Breast epithelium (tissue), 4 donors: Measurements from ENCODE around the gene TPRA1. TPM values are rescaled to one million over a fixed set of nuclear protein-coding genes. Genes with fewer than 3 reads are reported as not detected.
A peak's percentile ranks its signal among the peaks of the same experiment; 100 is the strongest.

Source experiments
- DNase-seq, 2 donors: peaks; one replicate each; pipeline ENCODE4 v3.0.0-alpha.2; 2019; ENCODE audit warnings: low spot score in 2 of 2
- H3K27ac ChIP-seq, 2 donors: fragments of 200-600 bp; sonication (generic) in 1 of 2; one replicate each; pipeline ENCODE4 v1.5.1; 2016 to 2019; ENCODE audit warnings: mild to moderate bottlenecking in 1 of 2
- H3K27me3 ChIP-seq, 2 donors: fragments of 200-600 bp; sonication (generic) in 1 of 2; one replicate each; pipeline versions ENCODE4 v1.5.1 to v1.6.0; 2017 to 2019; ENCODE audit warnings: control low read depth in 1 of 2, mild to moderate bottlenecking in 1 of 2
- H3K36me3 ChIP-seq: fragments of 200-600 bp; one replicate; pipeline ENCODE4 v1.5.1; 2019
- H3K4me1 ChIP-seq, 2 donors: fragments of 200-600 bp; sonication (generic); one replicate each; pipeline ENCODE4 v1.5.1; 2016 to 2019; ENCODE audit warnings: control low read depth in 1 of 2
- H3K4me3 ChIP-seq, 3 donors: fragments of 200-600 bp; sonication (generic); 1 replicate in 2 of 3; 2 replicates in 1 of 3; pipeline ENCODE4 v1.5.1; 2016 to 2019; ENCODE audit warnings: mild to moderate bottlenecking in 3 of 3, moderate library complexity in 2 of 3
- H3K9me3 ChIP-seq, 2 donors: fragments of 200-600 bp; sonication (generic) in 1 of 2; one replicate each; pipeline ENCODE4 v1.5.1; 2016 to 2019; ENCODE audit warnings: control low read depth in 1 of 2
- POLR2A ChIP-seq: fragments of 450-650 bp; IDR thresholded peaks from one replicate; pipeline ENCODE4 v1.6.1; 2016; ENCODE audit warnings: antibody characterized with exemption, mild to moderate bottlenecking, moderate library complexity
- POLR2AphosphoS5 ChIP-seq, 3 donors: sonication (generic); formaldehyde crosslinking; IDR thresholded peaks; one replicate each; pipeline ENCODE4 v1.6.1; 2017; ENCODE audit warnings: antibody characterized with exemption in 3 of 3
- intact Hi-C: fragments of 100-400 bp; cut with DNase I; formaldehyde crosslinking; loops from one replicate; pipeline ENCODE4 v1.15.1; 2023; ENCODE audit warnings: low total_unique reads
- total RNA-seq, 3 donors: library from RNA; depleted of rRNA; stranded (reverse); fragments of >200 nt; gene quantifications; one replicate each; pipeline ENCODE4 v1.1.0, GENCODE V29; 2016
- TF ChIP-seq, protein P1 (sequence below), 3 donors: fragments of 450-650 bp; IDR thresholded peaks; one replicate each; pipeline ENCODE4 v1.5.1; 2016 to 2017; ENCODE audit warnings: antibody characterized with exemption in 3 of 3, mild to moderate bottlenecking in 3 of 3, moderate library complexity in 3 of 3

TPRA1 gene
- total RNA-seq, 3 donors from 2014 or later = 32.1 to 49.0 (median 39.8) TPM

DNA sequence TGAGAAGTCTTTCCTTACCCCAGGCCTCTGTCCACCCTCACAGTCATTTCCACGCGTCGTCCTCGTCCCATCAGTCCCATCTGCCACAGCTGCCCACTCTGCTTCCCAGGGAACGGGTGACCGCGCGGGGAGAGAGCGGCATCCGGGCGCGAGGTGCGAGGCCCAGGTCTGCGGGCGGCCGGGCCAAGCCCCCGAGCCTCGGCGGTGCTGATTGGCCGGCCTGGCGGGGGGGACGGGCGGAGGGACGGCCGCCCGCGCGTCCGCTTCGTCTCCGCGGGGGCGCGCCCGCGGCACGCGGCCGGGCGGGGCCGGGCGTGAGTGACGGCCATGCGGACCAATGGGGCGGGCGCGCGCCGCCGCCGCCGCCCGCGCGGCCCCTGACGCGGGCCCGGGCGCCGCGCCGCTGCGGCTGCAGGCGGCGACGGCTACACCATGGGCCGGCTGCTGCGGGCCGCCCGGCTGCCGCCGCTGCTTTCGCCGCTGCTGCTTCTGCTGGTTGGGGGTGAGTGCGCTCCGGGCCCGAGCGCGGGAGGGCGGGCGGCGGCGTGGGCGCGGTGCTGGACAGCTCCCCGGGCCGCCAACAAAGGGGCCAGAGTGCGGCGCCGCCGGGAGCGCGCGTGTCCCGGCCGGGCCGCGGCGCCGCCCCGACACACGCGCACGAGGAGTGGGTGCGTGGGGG lies 38.4 kb upstream of the TPRA1 start, which contains the start of gene PODXL2:
PODXL2 (plus strand) TSS at position 398 of the 679 bp plus-strand sequence; CDS start at position 433, 35 bp downstream.
- no peak for DNase-seq
- intact Hi-C loops = no loop called here
- no peak within 1 kb of the TSS for H3K27ac ChIP-seq

DNA sequence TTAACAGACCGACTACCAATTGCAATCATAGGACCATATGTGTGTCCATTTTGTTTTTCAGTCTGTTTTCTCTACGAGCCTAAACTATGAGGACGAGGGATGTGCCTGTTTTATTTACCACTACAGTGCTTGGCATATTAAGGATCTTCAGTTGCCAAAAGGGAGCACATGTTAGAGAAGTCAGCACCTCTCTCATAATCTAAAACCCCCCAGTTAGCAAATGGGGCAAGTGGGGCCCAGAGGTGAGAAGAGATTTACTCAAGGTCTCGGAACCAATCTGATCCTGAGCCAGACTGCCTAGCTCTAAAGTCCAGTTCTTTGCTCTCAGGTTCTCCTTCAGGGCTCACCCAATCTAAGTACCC lies 37.9 kb upstream of the TPRA1 start:
- DNase-seq = no peak

More for the DNA sequence above, 38.4 kb upstream of the TPRA1 start, which contains the start of gene PODXL2:
- peak within 1 kb of the TSS; percentile 28 to 72 (median 57) for H3K4me3 ChIP-seq
- TF ChIP-seq POLR2AphosphoS5 (IDR thresholded peaks at IDR 0.05) = peak in 1 of 3 donors; percentile 11
- TF ChIP-seq, protein P1, sequence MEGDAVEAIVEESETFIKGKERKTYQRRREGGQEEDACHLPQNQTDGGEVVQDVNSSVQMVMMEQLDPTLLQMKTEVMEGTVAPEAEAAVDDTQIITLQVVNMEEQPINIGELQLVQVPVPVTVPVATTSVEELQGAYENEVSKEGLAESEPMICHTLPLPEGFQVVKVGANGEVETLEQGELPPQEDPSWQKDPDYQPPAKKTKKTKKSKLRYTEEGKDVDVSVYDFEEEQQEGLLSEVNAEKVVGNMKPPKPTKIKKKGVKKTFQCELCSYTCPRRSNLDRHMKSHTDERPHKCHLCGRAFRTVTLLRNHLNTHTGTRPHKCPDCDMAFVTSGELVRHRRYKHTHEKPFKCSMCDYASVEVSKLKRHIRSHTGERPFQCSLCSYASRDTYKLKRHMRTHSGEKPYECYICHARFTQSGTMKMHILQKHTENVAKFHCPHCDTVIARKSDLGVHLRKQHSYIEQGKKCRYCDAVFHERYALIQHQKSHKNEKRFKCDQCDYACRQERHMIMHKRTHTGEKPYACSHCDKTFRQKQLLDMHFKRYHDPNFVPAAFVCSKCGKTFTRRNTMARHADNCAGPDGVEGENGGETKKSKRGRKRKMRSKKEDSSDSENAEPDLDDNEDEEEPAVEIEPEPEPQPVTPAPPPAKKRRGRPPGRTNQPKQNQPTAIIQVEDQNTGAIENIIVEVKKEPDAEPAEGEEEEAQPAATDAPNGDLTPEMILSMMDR (IDR thresholded peaks at IDR 0.05) = no peak
- H3K36me3 ChIP-seq = no peaks in the 10 kb centered on the region
- H3K4me1 ChIP-seq = peaks cover 6 to 9% of the 10 kb centered on the region in 2 donors
- no peaks in the 10 kb centered on the region for H3K9me3 ChIP-seq
- H3K27me3 ChIP-seq = no peaks in the 10 kb centered on the region

DNA sequence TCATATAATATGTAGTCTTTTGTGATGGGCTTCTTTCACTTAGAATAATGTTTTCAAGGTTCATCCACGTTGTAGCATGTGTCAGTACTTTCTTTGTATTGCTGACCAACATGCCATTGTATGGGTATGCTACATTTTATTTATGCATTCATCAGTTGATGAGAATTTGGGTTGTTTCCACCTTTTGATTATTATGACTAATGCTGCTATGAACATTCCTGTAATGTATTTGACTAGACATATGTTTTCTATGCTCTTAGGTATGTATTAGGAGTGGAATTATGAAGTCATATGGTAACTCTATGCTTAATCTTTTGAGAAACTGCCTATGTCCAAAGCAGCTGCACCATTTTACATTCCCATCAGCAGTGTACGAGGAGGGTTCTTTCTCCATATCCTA lies 35.3 kb upstream of the TPRA1 start:
- TF ChIP-seq, protein P1 (IDR thresholded peaks at IDR 0.05) = no peak
- TF ChIP-seq POLR2AphosphoS5 (IDR thresholded peaks at IDR 0.05) (no peak), POLR2A (no peak)
- H3K4me1 ChIP-seq = peaks cover 6 to 9% of the 10 kb centered on the region in 2 donors
- no peaks in the 10 kb centered on the region for H3K9me3 ChIP-seq
- no peak overlapping the region for H3K4me3 ChIP-seq
- intact Hi-C loops = no loop called here
- no peak overlapping the region for H3K27ac ChIP-seq
- DNase-seq = no peak
- no peaks in the 10 kb centered on the region for H3K36me3 ChIP-seq
- H3K27me3 ChIP-seq = no peaks in the 10 kb centered on the region

More for the DNA sequence above, 37.9 kb upstream of the TPRA1 start:
- intact Hi-C loops = no loop called here
- Histone ChIP-seq H3K27me3 (no peaks in the 10 kb centered on the region), H3K4me3 (peak overlapping the region in 2 of 3 donors; percentile 57 to 72), H3K36me3 (no peaks in the 10 kb centered on the region), H3K4me1 (peaks cover 6 to 9% of the 10 kb centered on the region in 2 donors), H3K9me3 (no peaks in the 10 kb centered on the region), H3K27ac (no peak overlapping the region)
- TF ChIP-seq POLR2A (no peak), POLR2AphosphoS5 (IDR thresholded peaks at IDR 0.05) (no peak)
- TF ChIP-seq, protein P1 (IDR thresholded peaks at IDR 0.05) = no peak

DNA sequence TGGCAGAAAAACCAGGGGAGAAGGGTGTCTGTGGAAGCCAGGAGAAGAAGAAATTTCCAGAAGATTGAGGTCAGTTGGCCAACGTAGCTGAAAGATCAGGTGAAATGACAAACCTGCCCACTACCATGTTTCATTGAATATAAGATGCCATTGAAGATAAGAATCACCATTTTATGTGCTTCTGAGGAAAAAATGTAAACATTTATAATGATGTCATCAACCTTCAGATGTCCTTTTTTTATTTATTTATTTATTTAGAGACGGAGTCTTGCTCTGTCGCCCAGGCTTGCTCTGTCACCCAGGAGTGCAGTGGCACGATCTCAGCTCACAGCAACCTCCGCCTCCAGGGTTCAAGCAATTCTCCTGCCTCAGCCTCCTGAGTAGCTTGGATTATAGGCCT lies 33.5 kb upstream of the TPRA1 start:
- Histone ChIP-seq H3K4me1 (no peaks in the 10 kb centered on the region), H3K4me3 (no peak overlapping the region), H3K36me3 (no peaks in the 10 kb centered on the region), H3K27me3 (no peaks in the 10 kb centered on the region), H3K27ac (no peak overlapping the region), H3K9me3 (no peaks in the 10 kb centered on the region)
- intact Hi-C loops = no loop called here
- DNase-seq = no peak
- TF ChIP-seq POLR2A (no peak), POLR2AphosphoS5 (IDR thresholded peaks at IDR 0.05) (no peak)
- TF ChIP-seq, protein P1 (IDR thresholded peaks at IDR 0.05) = no peak

DNA sequence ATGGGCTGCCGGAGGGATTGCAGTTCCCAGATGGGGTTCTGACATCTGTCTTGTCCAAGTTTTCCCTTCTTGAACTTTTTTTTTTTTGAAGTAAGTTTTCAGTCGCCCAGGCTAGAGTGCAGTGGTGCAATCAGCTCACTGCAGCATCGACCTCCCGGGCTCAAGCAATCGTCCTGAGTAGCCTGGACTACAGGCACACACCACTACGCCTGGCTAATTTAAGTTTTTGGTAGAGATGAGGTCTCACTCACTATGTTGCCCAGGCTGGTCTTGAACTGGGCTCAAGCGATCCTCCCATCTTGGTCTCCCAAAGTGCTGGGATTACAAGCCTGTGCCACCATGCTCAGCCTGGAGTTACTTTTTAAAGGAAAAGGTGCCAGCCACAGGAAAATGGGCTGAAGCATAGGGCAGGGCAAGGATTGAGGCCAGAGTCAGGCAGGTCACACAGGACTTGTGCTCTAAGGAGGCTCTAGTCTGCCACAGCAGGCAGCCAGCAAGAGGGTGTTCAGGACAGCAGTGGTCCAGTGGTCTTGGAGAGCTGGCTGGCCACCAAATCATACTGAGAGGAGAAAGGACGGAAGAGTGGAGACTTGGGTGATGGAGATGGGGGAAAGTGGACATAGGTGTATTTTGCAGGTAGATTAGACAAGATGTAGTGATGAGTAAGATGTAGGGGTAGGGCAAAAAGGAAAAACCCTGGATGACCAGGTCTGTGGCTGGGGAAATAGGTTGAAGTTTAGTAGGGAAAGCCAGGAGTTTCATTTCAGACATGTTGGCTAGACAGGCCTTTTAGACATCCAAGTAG lies 32.4 kb upstream of the TPRA1 start:
- TF ChIP-seq POLR2A = no peak

More for the DNA sequence above, 32.4 kb upstream of the TPRA1 start:
- Histone ChIP-seq H3K36me3 (no peaks in the 10 kb centered on the region), H3K27ac (no peak overlapping the region), H3K9me3 (no peaks in the 10 kb centered on the region), H3K27me3 (no peaks in the 10 kb centered on the region), H3K4me1 (no peaks in the 10 kb centered on the region), H3K4me3 (no peak overlapping the region)
- intact Hi-C loops = no loop called here
- no peak for DNase-seq
